ENCODE results near the gene ALDH3A2.

The ALDH3A2 gene

DNA sequence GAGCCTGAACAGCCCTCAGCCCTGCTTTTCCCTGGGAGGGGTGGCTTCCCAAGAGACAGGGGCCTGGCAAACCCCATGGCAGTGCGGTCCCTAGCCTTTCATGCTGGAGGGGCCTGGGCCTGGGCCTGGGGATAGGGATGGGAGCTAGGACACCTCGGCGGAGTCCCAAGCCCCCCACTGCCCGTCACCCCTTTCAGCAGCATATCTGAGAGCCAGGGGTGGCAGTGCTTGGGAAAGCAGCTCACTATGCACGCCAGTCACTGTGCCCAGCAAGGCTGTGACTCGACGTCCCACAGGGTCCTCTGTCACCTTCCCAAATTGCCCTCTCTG lies 68.4 kb downstream of the ALDH3A2 start:
- DNase-seq = no peak

DNA sequence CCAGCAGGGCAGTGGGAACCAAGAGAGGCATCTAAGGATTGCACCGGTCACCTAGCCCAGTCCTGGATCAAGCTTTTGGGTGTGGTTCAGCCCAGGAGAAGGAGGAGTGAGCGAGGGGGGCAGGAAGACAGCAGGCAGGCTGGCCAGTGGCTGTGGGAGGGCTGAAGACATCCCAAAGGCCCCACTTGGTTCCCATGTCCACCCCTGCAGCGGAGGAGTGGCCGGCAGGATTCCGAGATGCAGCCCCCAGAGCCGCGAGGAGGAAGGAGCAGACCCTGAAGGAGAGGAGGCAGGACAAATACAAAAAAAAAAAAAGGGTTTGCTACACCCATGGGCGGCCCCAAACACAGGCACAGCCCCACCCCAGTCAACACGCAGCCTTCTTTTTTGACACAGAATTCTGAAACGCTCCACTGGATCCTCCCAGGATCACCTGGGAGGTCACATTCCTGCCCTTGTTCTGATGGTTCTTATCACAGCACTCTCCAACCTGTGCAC lies 68.9 kb downstream of the ALDH3A2 start:
- DNase-seq = no peak

DNA sequence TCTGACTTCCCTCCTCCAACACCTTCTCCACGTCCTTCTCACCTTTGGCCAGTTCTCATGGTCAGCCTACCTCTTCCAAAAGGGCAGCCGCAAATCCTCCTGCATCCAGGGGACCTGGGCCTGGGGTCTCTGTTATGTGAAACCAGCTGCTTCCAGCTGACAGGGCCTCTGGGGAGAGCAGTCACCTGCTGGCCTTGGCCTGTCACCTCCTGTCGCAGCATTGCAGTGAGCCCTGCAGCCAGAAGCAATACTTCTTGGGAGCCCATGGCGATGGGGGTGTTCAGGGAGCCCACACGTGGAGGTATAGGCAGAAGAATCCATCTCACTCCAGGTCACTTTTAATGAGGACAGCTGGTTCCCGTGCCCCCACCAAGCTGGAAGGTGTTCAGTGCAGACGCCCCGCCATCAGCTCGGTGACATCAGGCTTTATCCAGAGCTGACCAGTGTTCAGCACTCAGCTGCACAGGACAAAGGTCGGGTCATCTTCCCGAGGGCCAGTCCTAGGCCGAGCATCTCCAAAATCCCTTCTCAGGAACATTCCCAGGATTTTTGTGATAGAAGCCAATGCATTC lies 69.6 kb downstream of the ALDH3A2 start:
- no peak for DNase-seq

DNA sequence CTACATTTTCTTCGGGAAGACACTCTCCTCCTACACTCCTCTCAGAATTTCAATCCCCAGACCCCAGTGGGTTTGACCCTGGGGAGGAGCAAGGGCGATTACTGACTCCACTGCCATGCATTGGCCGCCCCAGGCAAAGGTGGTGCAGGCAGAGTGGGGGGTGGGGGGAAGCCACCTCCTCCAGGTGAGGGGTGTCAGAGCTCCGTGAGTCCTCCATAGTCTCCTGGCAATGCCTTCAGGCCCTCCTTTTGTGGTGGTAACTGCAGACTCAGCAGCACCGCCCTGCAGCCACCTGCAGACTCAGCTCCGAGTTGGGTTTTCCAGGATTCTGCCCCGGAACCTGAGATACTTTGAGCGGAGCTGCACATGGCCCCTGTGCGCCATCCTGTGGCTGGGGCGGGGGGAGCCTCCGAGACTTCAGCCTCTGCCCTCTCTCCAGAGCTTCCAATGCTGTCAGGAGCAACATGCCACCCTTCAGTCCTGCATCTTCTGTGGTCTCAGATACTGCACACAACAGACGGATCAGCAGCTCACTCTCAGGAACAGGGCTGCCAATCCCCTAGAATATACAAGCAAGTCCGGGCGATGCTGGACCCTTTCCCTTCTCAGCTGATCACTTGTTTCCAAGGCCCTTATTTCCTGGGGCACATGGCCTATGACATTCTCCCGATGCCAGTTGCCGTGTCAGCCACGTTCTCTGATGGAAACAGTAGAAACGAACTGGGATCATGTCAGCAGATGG lies 70.2 kb downstream of the ALDH3A2 start:
- DNase-seq = no peak

DNA sequence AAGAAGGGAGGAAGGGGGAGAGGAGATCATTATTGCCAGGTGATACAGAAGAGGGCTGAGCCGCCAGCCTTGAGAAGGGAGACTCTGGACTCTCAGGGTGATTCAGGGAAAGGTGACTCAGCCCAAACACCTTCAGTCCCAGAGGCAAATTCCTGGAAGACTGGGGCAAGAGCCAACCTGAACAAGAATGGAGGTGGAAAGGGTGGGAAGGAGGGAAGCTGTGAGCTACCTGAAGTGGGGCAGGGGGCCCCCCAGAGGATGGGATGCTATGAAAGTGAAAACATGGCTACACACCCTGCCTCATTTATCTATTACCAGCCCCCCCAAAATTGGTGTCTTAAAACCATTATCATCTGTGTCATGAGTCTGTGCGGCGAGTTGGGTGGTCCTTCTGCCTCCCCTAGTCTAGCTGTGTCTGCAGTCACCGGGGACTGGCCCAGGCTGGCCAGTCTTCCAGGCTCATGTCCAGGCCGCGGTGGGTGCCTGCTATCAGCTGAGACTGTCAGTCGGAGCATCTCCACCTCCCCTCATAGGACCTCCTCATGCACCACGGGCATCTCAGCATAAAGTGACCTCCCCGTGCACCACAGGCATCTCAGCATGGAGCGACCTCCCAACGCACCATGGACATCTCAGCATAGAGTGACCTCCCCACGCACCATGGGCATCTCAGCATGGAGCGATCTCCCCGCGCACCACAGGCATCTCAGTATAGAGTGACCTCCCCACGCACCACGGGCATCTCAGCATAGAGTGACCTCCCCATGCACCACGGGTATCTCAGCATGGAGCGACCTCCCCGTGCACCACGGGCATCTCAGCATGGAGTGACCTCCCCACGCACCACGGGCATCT lies 71.0 kb downstream of the ALDH3A2 start:
- no peak for DNase-seq

DNA sequence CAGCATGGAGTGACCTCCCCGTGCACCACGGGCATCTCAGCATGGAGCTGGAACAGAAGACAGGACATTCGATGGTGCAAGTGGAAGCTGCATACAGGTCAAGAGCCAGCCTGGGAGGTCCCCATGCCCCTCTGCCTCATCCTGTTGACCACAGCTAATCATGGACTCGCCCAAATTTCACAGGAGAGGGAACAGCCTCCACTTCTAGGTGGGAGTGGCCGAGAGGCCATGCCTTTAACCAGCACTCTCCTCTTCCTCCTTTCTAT lies 71.6 kb downstream of the ALDH3A2 start:
- DNase-seq = no peak

DNA sequence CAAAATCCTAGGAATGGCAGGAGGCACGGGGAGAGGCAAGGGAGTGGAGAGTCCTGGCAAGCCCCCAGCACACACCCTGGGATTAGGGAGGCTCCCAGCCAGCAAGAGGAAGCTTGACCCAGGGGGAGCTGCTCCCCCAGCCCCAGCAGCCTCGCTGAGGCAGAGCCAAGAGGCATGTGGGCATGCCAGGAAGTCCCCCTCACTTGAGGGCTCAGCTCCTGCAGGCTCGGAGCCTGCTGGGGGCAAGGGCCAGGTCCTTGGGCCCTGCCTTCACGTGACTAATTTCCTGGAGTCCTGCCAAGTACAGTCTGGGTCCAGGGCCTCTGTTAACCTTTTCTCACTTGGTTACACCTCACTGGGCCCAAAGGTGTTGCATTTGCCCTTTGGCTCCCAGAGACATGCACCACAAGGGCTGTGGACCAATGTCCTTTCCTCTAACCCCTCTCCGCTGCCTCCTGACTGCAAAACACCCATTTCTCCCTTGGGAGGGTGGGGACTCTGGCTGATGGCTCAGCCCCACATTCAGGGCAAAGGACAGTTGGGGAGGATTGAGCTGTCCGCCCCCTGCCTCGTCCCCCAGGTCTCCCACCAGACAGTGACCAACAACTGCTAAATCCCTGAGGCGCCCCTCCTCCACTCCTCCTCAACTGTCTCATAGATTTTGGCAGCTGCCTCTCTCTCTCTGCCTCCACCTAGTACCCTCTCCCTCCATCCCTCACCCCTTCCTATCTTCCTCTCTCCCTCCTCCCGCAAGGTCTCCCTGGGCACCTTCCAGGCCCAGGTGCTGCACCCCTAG lies 72.3 kb downstream of the ALDH3A2 start:
- DNase-seq = no peak

DNA sequence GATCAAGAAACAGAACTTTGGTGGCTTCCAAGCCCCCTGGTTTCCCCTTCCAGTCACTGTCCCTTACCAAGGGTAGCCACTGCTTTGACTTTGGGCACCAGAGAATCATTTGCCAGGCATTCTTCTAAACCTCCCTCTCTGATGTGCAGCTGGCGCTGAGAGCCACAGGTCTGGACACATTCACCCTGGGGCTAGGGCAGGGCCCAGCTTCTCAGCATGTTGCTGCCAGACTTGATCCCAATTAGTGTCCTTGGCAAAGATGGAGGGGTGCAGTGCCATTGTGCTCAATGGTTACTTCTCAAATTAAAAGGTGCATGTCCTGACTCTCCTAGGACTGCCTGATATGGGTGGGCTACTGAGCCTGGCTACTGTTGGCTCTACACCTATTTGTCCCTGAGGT lies 75.4 kb downstream of the ALDH3A2 start:
- no peak for DNase-seq

DNA sequence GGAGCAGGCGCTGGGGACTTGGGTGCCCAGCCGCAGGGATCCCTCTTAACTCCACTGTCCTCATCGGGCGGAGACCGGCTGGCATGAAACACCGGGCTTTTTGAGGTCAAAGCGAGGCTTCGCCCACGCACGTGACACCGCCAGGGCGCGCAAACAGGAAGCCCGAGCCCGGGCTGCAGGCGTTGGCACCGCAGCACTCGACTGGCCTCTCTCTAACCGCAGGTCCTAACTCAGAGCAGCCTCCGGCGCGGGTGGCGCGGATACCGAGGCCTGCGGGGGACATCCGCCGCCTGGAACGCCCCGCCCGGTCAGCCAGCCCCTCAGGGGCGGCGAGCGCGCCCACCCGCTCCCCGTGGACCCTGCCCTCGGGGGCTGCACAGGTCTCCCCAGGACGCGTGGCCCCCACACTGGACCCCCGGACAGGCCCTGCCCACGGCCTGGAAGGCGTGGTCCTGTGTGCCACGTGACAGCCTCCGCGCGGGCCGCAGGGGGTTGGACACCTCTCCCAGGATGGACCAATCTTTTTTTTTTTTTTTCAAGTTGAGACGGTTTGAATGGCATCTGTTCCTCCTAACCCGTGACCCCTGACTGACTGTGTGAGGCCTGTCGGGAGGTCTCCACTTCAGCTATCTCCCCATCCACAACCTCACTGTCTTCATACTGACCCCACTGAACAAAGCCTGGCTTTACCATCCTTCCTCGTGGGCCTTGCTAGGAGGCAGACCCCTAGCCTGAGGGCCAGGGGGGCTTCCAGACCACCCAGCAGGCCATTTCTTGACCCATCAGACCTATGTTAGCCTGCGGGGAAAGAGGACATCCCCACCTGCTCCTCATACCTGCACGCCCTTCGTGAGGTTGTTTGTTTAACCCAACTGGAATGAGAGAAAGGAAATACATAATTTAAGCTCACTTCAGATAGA lies 76.2 kb downstream of the ALDH3A2 start:
- DNase-seq = peak in 3 of 5 donors; percentile 19 to 68 (median 19)

DNA sequence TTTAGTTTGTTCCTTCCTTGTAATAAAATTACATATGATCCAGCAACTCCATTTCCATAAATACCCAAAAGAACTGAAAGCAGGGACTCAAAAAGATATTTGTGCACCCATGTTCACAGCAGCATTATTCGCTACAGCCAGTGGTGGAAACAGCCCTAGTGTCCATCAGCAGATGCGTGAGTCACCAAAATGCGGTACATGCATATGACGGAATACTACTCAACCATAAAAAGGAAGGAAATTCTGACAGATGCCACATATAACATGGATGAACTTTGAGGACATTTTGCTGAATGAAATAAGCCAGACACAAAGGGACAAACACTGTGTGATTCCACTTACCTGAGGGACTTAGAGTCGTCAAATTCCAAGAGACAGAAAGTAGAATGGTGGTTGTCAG lies 76.9 kb downstream of the ALDH3A2 start:
- DNase-seq = no peak

DNA sequence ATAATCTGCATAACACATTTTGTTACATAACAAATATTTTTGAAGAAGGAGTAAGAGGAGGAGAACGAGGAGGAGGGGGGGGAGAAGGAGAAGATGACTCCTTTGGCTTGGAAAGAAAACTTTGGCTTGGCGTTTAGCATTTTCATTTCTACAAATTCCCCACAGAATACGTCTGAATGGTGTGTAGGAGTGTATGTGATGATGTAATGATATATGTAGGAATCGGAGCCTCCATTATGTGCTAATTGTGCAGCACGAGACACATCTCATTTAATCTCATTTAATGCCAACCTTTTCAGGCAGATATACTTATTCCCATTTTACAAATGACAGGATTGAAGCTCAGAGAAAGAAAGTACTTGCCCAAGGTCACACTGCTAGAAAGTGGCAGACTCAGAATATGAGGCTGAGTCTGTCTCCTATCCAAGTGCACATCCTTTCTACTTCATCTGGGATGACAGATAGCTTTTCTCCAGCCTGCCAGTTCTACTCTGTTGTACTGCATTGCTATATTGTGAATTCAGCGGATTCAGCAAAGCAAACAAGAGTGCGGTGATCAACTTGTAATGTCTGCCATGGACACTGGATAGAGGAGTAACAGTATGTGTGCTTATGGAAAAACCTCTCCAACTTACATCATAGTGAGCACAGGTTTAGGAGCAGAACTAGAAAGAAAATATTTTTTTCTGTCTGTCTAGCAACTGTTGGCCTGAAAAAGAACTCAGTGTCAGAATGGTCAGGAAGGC lies 78.3 kb downstream of the ALDH3A2 start:
- no peak for DNase-seq
